ENCODE results near the gene MRPL42. TPM values are rescaled to one million over a fixed set of nuclear protein-coding genes. Genes with fewer than 3 reads are reported as not detected.
A peak's percentile ranks its signal among the peaks of the same experiment; 100 is the strongest.

The MRPL42 gene
- total RNA-seq, 1 experiment from 2014 or later: 108 TPM

- peak overlapping the region in 1 of 3 experiments; percentile 13; a peak in 3 of 7 replicates for H3K27ac Mint-ChIP-seq
- Histone ChIP-seq H2BK5ac (ENCODE audit: insufficient read length, low read length) (no peak overlapping the region), H3K4ac (ENCODE audit: low read depth, low read length) (no peak overlapping the region), H3K4me1 (ENCODE audit: insufficient read depth, low read length) (peaks cover 6% of the 10 kb centered on the region), H3K56ac (ENCODE audit: insufficient read length, low read depth, low read length) (no peak overlapping the region), H3K79me2 (ENCODE audit: insufficient read depth, low read length) (peaks cover 65% of the 10 kb centered on the region), H2BK20ac (ENCODE audit: low read depth, low read length, poor library complexity, severe bottlenecking) (no peak overlapping the region), H2AK5ac (ENCODE audit: insufficient read length, low read length) (no peak overlapping the region), H3K4me2 (ENCODE audit: insufficient read depth, insufficient read length, low read length) (no peak overlapping the region), H3K27me3 (ENCODE audit: insufficient read depth, low read length) (no peaks in the 10 kb centered on the region), H3K9me3 (ENCODE audit: control insufficient read depth, low read depth, low read length) (no peaks in the 10 kb centered on the region), H3T11ph (ENCODE audit: low read length) (no peak overlapping the region), H2BK120ac (ENCODE audit: low read depth, low read length, poor library complexity, severe bottlenecking) (no peak overlapping the region), H2AFZ (ENCODE audit: low read length) (no peak overlapping the region), H4K20me1 (ENCODE audit: control insufficient read depth, insufficient read depth, insufficient read length) (no peaks in the 10 kb centered on the region), H2BK15ac (ENCODE audit: low read depth, low read length) (no peak overlapping the region), H4K5ac (ENCODE audit: insufficient read length, low read depth, low read length) (no peak overlapping the region), H3K23ac (ENCODE audit: insufficient read length, low read depth, low read length) (no peak overlapping the region), H2BK12ac (ENCODE audit: insufficient read length, low read depth, low read length) (no peak overlapping the region), H4K91ac (ENCODE audit: insufficient read length, low read depth, low read length) (no peak overlapping the region), H3K18ac (ENCODE audit: insufficient read length, low read depth, low read length) (no peak overlapping the region), H3K23me2 (ENCODE audit: insufficient read length, low read depth, low read length, poor library complexity, severe bottlenecking) (no peaks in the 10 kb centered on the region), H3K79me1 (ENCODE audit: insufficient read depth, low read depth, low read length, poor library complexity, severe bottlenecking) (peaks cover 9% of the 10 kb centered on the region), H4K8ac (replicated peaks; ENCODE audit: insufficient read length, low read depth, low read length) (no peak overlapping the region), H3K9ac (ENCODE audit: extremely low read depth, insufficient read length, low read length) (no peak overlapping the region), H3K14ac (ENCODE audit: insufficient read depth, low read length) (no peak overlapping the region), H3K27ac (ENCODE audit: insufficient read length, low read depth, low read length) (no peak overlapping the region)
- TF ChIP-seq CTCF (conservative IDR thresholded peaks at IDR 0.05): no peak
- H3K4me1 Mint-ChIP-seq: peaks cover 51 to 59% of the 10 kb centered on the region in 2 experiments
- no CpG with 5 or more reads among the region's 8 CpGs for WGBS (ENCODE audit: extremely low coverage, insufficient read length, low lambda C conversion rate)
- no peaks in the 10 kb centered on the region for H3K9me3 Mint-ChIP-seq
- no peak overlapping the region for H3K4me3 Mint-ChIP-seq
- H3K36me3 Mint-ChIP-seq (ENCODE audit: insufficient read depth in 1 of 3, low read depth in 3 of 3): no peaks in the 10 kb centered on the region
- DNase-seq: no peak
- H3K27me3 Mint-ChIP-seq (ENCODE audit: low read depth): no peaks in the 10 kb centered on the region
These were observed 41.4 kb upstream of the MRPL42 start for GRCh38 chr12:93425736-93426411.

Data from H9 (cell line).